WTC11 (cell line): ENCODE measurements around the gene RPS28. TPM values are rescaled to one million over a fixed set of nuclear protein-coding genes. Genes with fewer than 3 reads are reported as not detected.
A peak's percentile ranks its signal among the peaks of the same experiment; 100 is the strongest.

Source experiments
- ATAC-seq: fragments of 200-7000 bp; cut with Tn5 transposase; 2 replicates; pipeline ENCODE4 v1.10.0; 2021; ENCODE audit warnings: mild to moderate bottlenecking, moderate library complexity
- CTCF ChIA-PET: fragments of 300-600 bp; sonication (Branson Sonifier 250); formaldehyde crosslinking; loops from one replicate; lab custom pipeline; 2021; ENCODE audit warnings: antibody characterized with exemption; lab: Charles Lee
- POLR2A ChIA-PET: fragments of 350-600 bp; sonication (Branson Sonifier 250); formaldehyde crosslinking; loops from one replicate; lab custom pipeline; 2021; ENCODE audit warnings: antibody characterized with exemption; lab: Charles Lee
- DNase-seq: peaks from one replicate; pipeline ENCODE4 v3.0.0; 2021; ENCODE audit warnings: low spot score
- H3K27ac Mint-ChIP-seq: 2 replicates; pipeline ENCODE4 v1.8.0; 2021; ENCODE audit warnings: mixed read lengths
- H3K27me3 Mint-ChIP-seq: 2 replicates; pipeline ENCODE4 v1.8.0; 2021; ENCODE audit warnings: low read depth, mild to moderate bottlenecking, moderate library complexity, mixed read lengths
- H3K36me3 Mint-ChIP-seq: 2 replicates; pipeline ENCODE4 v1.8.0; 2021; ENCODE audit warnings: mixed read lengths
- H3K4me1 Mint-ChIP-seq: 2 replicates; pipeline ENCODE4 v1.8.0; 2022; ENCODE audit warnings: mixed read lengths
- H3K4me3 Mint-ChIP-seq: 2 replicates; pipeline ENCODE4 v1.8.0; 2021; ENCODE audit warnings: mild to moderate bottlenecking, moderate library complexity, mixed read lengths
- H3K9me3 Mint-ChIP-seq: 2 replicates; pipeline ENCODE4 v1.8.0; 2021; ENCODE audit warnings: mixed read lengths
- CREB1 ChIP-seq: sonication (generic); formaldehyde crosslinking; IDR thresholded peaks from 2 replicates; pipeline ENCODE4 v1.8.0; 2023; ENCODE audit warnings: mild to moderate bottlenecking, missing genetic modification reagents
- CREM ChIP-seq: sonication (generic); formaldehyde crosslinking; IDR thresholded peaks from 2 replicates; pipeline ENCODE4 v1.8.1; 2022; ENCODE audit warnings: mild to moderate bottlenecking, missing genetic modification reagents, moderate library complexity
- CTCF ChIP-seq: fragments of 200-600 bp; IDR thresholded peaks from 2 replicates; pipeline ENCODE4 v1.8.0; 2022; ENCODE audit warnings: antibody characterized with exemption
- ELF4 ChIP-seq: sonication (generic); formaldehyde crosslinking; IDR thresholded peaks from 2 replicates; pipeline ENCODE4 v1.8.1; 2022; ENCODE audit warnings: low read depth, mild to moderate bottlenecking, moderate library complexity, missing genetic modification reagents
- GABPB1 ChIP-seq: sonication (generic); formaldehyde crosslinking; IDR thresholded peaks from 2 replicates; pipeline ENCODE4 v1.8.1; 2023; ENCODE audit warnings: mild to moderate bottlenecking, missing genetic modification reagents
- IRF2 ChIP-seq: sonication (generic); formaldehyde crosslinking; IDR thresholded peaks from 2 replicates; pipeline ENCODE4 v1.8.0; 2022; ENCODE audit warnings: low read depth, missing genetic modification reagents, borderline replicate concordance
- JUN ChIP-seq: sonication (generic); formaldehyde crosslinking; IDR thresholded peaks from 2 replicates; pipeline ENCODE4 v1.8.0; 2023; ENCODE audit warnings: mild to moderate bottlenecking, missing genetic modification reagents
- NFYB ChIP-seq: sonication (generic); formaldehyde crosslinking; conservative IDR thresholded peaks from 2 replicates; pipeline ENCODE4 v1.8.0; 2022; ENCODE audit warnings: low read depth, missing genetic modification reagents
- NR1H2 ChIP-seq: sonication (generic); formaldehyde crosslinking; IDR thresholded peaks from 2 replicates; pipeline ENCODE4 v1.9.0; 2021; ENCODE audit warnings: mild to moderate bottlenecking, moderate library complexity, missing genetic modification reagents
- NR2C2 ChIP-seq: sonication (generic); formaldehyde crosslinking; IDR thresholded peaks from 2 replicates; pipeline ENCODE4 v1.8.0; 2022; ENCODE audit warnings: mild to moderate bottlenecking, missing genetic modification reagents
- PRDM15 ChIP-seq: sonication (generic); formaldehyde crosslinking; IDR thresholded peaks from 2 replicates; pipeline ENCODE4 v1.8.0; 2022; ENCODE audit warnings: missing genetic modification reagents
- RELA ChIP-seq: sonication (generic); formaldehyde crosslinking; IDR thresholded peaks from 2 replicates; pipeline ENCODE4 v1.8.1; 2022; ENCODE audit warnings: missing genetic modification reagents, mild to moderate bottlenecking, borderline replicate concordance
- TCF7 ChIP-seq: sonication (generic); formaldehyde crosslinking; IDR thresholded peaks from 2 replicates; pipeline ENCODE4 v1.8.0; 2022; ENCODE audit warnings: mild to moderate bottlenecking, low read depth, missing genetic modification reagents, moderate library complexity
- TEAD4 ChIP-seq: sonication (generic); formaldehyde crosslinking; IDR thresholded peaks from 2 replicates; pipeline ENCODE4 v1.8.0; 2022; ENCODE audit warnings: mild to moderate bottlenecking, missing genetic modification reagents
- ZNF138 ChIP-seq: sonication (generic); formaldehyde crosslinking; conservative IDR thresholded peaks from 2 replicates; pipeline ENCODE4 v1.8.1; 2022; ENCODE audit warnings: mild to moderate bottlenecking, moderate library complexity, missing genetic modification reagents
- ZNF219 ChIP-seq: sonication (generic); formaldehyde crosslinking; IDR thresholded peaks from 2 replicates; pipeline ENCODE4 v1.8.0; 2023; ENCODE audit warnings: missing genetic modification reagents, mild to moderate bottlenecking, borderline replicate concordance
- ZNF423 ChIP-seq: fragments of 250-450 bp; sonication (Bioruptor Pico); IDR thresholded peaks from 2 replicates; pipeline ENCODE4 v2.1.2; 2022; ENCODE audit warnings: mild to moderate bottlenecking, moderate library complexity
- total RNA-seq: library from RNA; stranded (reverse); gene quantifications from 3 replicates; pipeline ENCODE4 v1.2.3, GENCODE V29; 2021
- TF ChIP-seq, protein P1 (sequence below): sonication (generic); formaldehyde crosslinking; IDR thresholded peaks from 2 replicates; pipeline ENCODE4 v1.8.1; 2023; ENCODE audit warnings: mild to moderate bottlenecking, missing genetic modification reagents

Gene RPS28
- total RNA-seq, 1 experiment from 2014 or later, result 2,082 TPM

DNA sequence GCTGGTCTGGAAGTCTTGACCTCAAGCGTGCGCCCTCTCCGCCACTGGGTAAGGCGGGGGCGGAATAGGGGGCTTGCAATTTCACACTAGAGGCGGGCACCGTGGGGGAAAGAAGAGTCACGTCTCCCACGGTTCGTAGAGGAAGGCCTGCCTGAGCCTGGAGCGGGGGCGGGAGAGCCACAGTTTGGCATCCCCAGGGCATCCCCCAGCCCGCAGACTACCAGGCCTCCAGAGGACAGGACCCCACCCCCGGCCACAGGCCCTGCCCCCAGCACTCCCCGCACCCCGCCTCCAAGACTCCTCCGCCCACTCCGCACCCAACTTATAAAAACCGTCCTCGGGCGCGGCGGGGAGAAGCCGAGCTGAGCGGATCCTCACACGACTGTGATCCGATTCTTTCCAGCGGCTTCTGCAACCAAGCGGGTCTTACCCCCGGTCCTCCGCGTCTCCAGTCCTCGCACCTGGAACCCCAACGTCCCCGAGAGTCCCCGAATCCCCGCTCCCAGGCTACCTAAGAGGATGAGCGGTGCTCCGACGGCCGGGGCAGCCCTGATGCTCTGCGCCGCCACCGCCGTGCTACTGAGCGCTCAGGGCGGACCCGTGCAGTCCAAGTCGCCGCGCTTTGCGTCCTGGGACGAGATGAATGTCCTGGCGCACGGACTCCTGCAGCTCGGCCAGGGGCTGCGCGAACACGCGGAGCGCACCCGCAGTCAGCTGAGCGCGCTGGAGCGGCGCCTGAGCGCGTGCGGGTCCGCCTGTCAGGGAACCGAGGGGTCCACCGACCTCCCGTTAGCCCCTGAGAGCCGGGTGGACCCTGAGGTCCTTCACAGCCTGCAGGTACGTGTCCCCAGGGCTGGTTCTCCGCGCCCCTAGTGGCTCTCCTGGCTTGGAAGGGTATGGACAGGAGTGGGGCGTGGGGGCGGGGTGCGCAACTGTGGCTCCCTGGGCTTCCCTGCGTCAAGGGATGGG is 42.8 kb downstream of the RPS28 start, which contains the start of gene ANGPTL4 (continued):
- TF ChIP-seq PRDM15 (CRISPR knock-in tag) (peak; percentile 83), ZNF138 (CRISPR knock-in tag) (peak; percentile 71; the same call in 1 of the 2 replicates), NFYB (no peak), CTCF (no peak)
- TF ChIP-seq, all 79 proteins: peak for 7

GRCh38 chr19:8366121-8366581 is 44.9 kb downstream of the RPS28 start:
- TF ChIP-seq, protein P1, sequence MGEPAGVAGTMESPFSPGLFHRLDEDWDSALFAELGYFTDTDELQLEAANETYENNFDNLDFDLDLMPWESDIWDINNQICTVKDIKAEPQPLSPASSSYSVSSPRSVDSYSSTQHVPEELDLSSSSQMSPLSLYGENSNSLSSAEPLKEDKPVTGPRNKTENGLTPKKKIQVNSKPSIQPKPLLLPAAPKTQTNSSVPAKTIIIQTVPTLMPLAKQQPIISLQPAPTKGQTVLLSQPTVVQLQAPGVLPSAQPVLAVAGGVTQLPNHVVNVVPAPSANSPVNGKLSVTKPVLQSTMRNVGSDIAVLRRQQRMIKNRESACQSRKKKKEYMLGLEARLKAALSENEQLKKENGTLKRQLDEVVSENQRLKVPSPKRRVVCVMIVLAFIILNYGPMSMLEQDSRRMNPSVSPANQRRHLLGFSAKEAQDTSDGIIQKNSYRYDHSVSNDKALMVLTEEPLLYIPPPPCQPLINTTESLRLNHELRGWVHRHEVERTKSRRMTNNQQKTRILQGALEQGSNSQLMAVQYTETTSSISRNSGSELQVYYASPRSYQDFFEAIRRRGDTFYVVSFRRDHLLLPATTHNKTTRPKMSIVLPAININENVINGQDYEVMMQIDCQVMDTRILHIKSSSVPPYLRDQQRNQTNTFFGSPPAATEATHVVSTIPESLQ (CRISPR knock-in tag), result no peak
- TF ChIP-seq NR2C2 (no peak), ZNF219 (CRISPR knock-in tag) (no peak), IRF2 (no peak), NR1H2 (no peak), RELA (no peak), TCF7 (CRISPR knock-in tag) (no peak), TEAD4 (CRISPR knock-in tag) (no peak), ZNF423 (CRISPR knock-in tag) (no peak), JUN (CRISPR knock-in tag) (no peak), ELF4 (no peak), CREB1 (CRISPR knock-in tag) (no peak), CREM (CRISPR knock-in tag) (no peak), CTCF (no peak), GABPB1 (CRISPR knock-in tag) (no peak)
- Mint-ChIP-seq H3K36me3 (no peaks in the 10 kb centered on the region), H3K4me1 (peaks cover 24% of the 10 kb centered on the region), H3K9me3 (no peaks in the 10 kb centered on the region), H3K27ac (no peak overlapping the region), H3K27me3 (peaks cover 66% of the 10 kb centered on the region), H3K4me3 (no peak overlapping the region)
- CTCF ChIA-PET, result interaction anchor here (0.6 to 3.0 kb wide), 5 partner anchors 12 to 57 kb away, joined by 3 to 20 read pairs (median 5); partner anchors contain the start of gene MARCHF2
- POLR2A ChIA-PET, result interaction anchor here (0.5 to 2.7 kb wide), 3 partner anchors 25 to 1522 kb away, joined by 3 to 12 read pairs (median 3); partner anchors contain the start of gene RAB11B
- ATAC-seq, result no peak
- no peak for DNase-seq
